ENCODE measurements around the gene SLC7A4. TPM values are rescaled to one million over a fixed set of nuclear protein-coding genes. Genes with fewer than 3 reads are reported as not detected.
"Not testable (repeated sequence)": the region's sequence is repeated elsewhere in the genome, so short reads cannot be mapped to it uniquely, and the experiment has no call there.

Gene SLC7A4
- total RNA-seq, 1 experiment from 2014 or later: not detected

GRCh38 chr22:21009638-21010425 lies 22.5 kb downstream of the SLC7A4 start:
- ChIA-PET RAD21 (ENCODE audit: low non-redundant PET in 1 of 2, low total read pairs in 2 of 2, uncharacterized antibody in 2 of 2, unreplicated experiment in 2 of 2) (no interaction called here), POLR2A (no interaction called here), CTCF (no interaction called here)
- no peak overlapping the region for H2AFZ ChIP-seq (ENCODE audit: low read depth, low read length, poor library complexity, severe bottlenecking)
- no peak overlapping the region for H3K4me2 ChIP-seq (ENCODE audit: low read length)
- no peak overlapping the region for H3K27ac ChIP-seq (ENCODE audit: low read depth, low read length)
- no peaks in the 10 kb centered on the region for H4K20me1 ChIP-seq (ENCODE audit: insufficient read depth)
- H3K79me2 ChIP-seq (ENCODE audit: insufficient read depth, low read length): no peaks in the 10 kb centered on the region
- intact Hi-C loops (cut with micrococcal nuclease): no loop called here
- H3K4me1 ChIP-seq (ENCODE audit: control insufficient read depth in 1 of 2, insufficient read depth in 2 of 2, low read length in 2 of 2): peaks cover 12 to 16% of the 10 kb centered on the region in 2 experiments
- TF ChIP-seq CBX3 (IDR thresholded peaks at IDR 0.05; ENCODE audit: low read depth): no peak
- peak; percentile 86 for TF ChIP-seq REST (IDR thresholded peaks at IDR 0.05; ENCODE audit: low read depth)
- no peak for TF ChIP-seq ZNF274 (IDR thresholded peaks at IDR 0.05; ENCODE audit: low read depth, low read length)
- TF ChIP-seq CEBPB (IDR thresholded peaks at IDR 0.05; ENCODE audit: low read depth): no peak
- TF ChIP-seq ATF3 (IDR thresholded peaks at IDR 0.05): no peak
- no peak for TF ChIP-seq RAD21 (IDR thresholded peaks at IDR 0.05; ENCODE audit: low read depth)
- no peaks in the 10 kb centered on the region for H3K27me3 ChIP-seq (ENCODE audit: insufficient read depth, low read length)
- H3K36me3 ChIP-seq (ENCODE audit: control insufficient read depth in 1 of 2, insufficient read depth in 2 of 2, low read length in 2 of 2): no peaks in the 10 kb centered on the region
- no peak overlapping the region for H3K9ac ChIP-seq (ENCODE audit: low read length)
- DNase-seq (ENCODE audit: low read depth, low spot score) (no peak), ATAC-seq (no peak)
- no peaks in the 10 kb centered on the region for H3K9me2 ChIP-seq (ENCODE audit: insufficient read depth)
- H3K4me3 ChIP-seq (replicated peaks in 1 of 2; ENCODE audit: low read depth in 1 of 2, low read length in 2 of 2): no peak overlapping the region
- H3K9me3 ChIP-seq (ENCODE audit: control insufficient read depth in 1 of 2, insufficient read depth in 1 of 2, low read depth in 1 of 2, low read length in 2 of 2): no peaks in the 10 kb centered on the region
- BruUV-seq (replicated peaks): no TSS peak

- DNase-seq (ENCODE audit: low read depth, low spot score); H3K9ac ChIP-seq (ENCODE audit: low read length); intact Hi-C loops (cut with micrococcal nuclease); H2AFZ ChIP-seq (ENCODE audit: low read depth, low read length, poor library complexity, severe bottlenecking); POLR2A ChIA-PET; H3K36me3 ChIP-seq (ENCODE audit: control insufficient read depth in 1 of 2, insufficient read depth in 2 of 2, low read length in 2 of 2); H4K20me1 ChIP-seq (ENCODE audit: insufficient read depth); H3K79me2 ChIP-seq (ENCODE audit: insufficient read depth, low read length); H3K4me1 ChIP-seq (ENCODE audit: control insufficient read depth in 1 of 2, insufficient read depth in 2 of 2, low read length in 2 of 2); RAD21 ChIA-PET (ENCODE audit: low non-redundant PET in 1 of 2, low total read pairs in 2 of 2, uncharacterized antibody in 2 of 2, unreplicated experiment in 2 of 2); H3K27me3 ChIP-seq (ENCODE audit: insufficient read depth, low read length); BruUV-seq (replicated peaks); H3K9me3 ChIP-seq (ENCODE audit: control insufficient read depth in 1 of 2, insufficient read depth in 1 of 2, low read depth in 1 of 2, low read length in 2 of 2); H3K27ac ChIP-seq (ENCODE audit: low read depth, low read length); ATAC-seq; H3K9me2 ChIP-seq (ENCODE audit: insufficient read depth); CTCF ChIA-PET; H3K4me3 ChIP-seq (replicated peaks in 1 of 2; ENCODE audit: low read depth in 1 of 2, low read length in 2 of 2); H3K4me2 ChIP-seq (ENCODE audit: low read length): not testable (repeated sequence)
Measured at GRCh38 chr22:21009208-21009607, 23.2 kb downstream of the SLC7A4 start.
